Measurements from ENCODE around the gene FAF1.

DNA sequence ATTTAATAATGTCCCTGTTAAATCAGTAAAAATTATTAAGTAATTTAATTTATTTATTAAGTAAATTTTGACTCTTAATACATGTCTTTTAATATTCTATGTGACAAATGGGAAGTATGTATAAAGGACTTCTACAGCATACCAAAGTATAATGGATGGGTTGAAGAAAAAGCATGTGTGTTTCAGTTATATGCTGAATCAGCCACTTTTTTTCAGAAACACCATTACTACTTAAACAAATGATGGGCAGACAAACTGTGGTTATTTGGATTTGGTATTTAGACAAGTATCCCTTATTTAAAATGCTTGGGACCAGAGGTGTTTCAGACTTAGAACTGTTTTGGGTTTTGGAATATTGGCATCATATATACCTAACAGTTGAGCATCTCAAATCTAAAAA, 360.5 kb downstream of the FAF1 start:
- TF ChIP-seq, protein P1, sequence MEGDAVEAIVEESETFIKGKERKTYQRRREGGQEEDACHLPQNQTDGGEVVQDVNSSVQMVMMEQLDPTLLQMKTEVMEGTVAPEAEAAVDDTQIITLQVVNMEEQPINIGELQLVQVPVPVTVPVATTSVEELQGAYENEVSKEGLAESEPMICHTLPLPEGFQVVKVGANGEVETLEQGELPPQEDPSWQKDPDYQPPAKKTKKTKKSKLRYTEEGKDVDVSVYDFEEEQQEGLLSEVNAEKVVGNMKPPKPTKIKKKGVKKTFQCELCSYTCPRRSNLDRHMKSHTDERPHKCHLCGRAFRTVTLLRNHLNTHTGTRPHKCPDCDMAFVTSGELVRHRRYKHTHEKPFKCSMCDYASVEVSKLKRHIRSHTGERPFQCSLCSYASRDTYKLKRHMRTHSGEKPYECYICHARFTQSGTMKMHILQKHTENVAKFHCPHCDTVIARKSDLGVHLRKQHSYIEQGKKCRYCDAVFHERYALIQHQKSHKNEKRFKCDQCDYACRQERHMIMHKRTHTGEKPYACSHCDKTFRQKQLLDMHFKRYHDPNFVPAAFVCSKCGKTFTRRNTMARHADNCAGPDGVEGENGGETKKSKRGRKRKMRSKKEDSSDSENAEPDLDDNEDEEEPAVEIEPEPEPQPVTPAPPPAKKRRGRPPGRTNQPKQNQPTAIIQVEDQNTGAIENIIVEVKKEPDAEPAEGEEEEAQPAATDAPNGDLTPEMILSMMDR (IDR thresholded peaks at IDR 0.05) = no peak
- TF ChIP-seq POLR2A (IDR thresholded peaks at IDR 0.05) = no peak
